GM12874 (cell line): Measurements from ENCODE around the gene REPS2.

ENCODE experiments used
- CTCF ChIP-seq: IDR thresholded peaks from 2 replicates; pipeline ENCODE4 v1.5.1; 2011; ENCODE audit warnings: low read depth, mild to moderate bottlenecking, control low read depth, low read length, moderate library complexity; ENCODE audit not compliant: insufficient read depth

The REPS2 gene

GRCh38 chrX:16946361-16946964 is at the start of gene REPS2:
Gene REPS2 (plus strand): TSS chrX:16946658. CDS start chrX:16946862, 204 bp downstream.
- TF ChIP-seq CTCF, result no peak

DNA sequence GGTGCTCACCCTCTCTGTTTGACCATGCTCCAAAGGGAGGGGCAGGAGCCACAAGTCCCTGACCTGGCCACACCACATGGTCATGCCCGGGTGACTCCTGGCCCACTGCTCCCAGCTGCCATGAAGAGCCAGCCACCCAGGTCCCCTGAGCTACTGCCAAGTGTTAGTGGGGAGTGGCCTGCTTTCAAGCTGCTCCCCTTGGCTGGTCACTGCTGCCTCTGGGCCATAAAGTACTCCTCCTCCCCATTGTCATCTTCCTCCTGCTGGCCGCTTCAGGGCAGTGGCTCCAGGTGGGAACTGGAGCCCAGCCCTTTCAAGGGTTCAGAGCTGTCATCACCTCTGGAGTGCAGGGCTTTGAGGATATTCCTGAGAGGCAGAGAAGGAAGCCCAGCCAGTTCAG is 49.0 kb upstream of the REPS2 start:
- TF ChIP-seq CTCF, result no peak

GRCh38 chrX:16903274-16904022 is 43.0 kb upstream of the REPS2 start:
- TF ChIP-seq CTCF, result no peak

- TF ChIP-seq CTCF, result no peak
These were observed 36.1 kb upstream of the REPS2 start for GRCh38 chrX:16910376-16910775.

- no peak for TF ChIP-seq CTCF
These were observed 32.4 kb upstream of the REPS2 start for GRCh38 chrX:16914058-16914457.

DNA sequence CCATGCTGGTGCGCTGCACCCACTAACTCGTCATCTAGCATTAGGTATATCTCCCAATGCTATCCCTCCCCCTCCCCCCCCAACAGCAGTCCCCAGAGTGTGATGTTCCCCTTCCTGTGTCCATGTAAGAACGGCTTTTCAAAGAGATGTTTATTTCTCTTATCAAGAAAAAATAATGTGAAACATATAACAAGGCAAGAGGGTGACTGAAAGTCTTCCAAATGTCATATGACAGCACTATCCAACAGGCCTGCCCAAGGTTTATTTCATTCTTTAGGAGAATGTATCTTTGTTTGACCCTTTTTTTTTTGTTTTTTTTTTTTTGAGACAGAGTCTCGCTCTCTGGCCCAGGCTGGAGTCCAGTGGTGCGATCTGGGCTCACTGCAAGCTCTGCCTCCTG is 29.9 kb upstream of the REPS2 start:
- no peak for TF ChIP-seq CTCF

DNA sequence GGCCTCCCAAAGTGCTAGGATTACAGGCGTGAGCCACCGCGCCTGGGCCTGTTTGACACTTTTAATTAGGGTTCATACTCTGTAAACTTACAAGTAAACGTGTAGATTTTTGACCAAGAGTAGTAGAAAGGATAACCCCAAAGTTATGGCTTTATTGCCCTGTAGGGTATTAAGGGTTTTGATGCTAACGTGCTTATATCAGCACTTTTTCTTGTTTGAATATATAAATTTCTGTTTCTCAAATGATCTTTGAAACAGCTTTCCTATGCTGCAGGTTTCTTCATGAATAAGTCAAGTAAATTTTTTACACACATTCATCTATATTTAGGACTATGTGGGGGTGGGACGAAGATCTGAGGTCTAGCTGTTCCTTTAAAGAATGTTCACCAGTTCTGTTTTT is 29.3 kb upstream of the REPS2 start:
- TF ChIP-seq CTCF, result no peak
